ENCODE results near the gene RARRES2. TPM values are rescaled to one million over a fixed set of nuclear protein-coding genes. Genes with fewer than 3 reads are reported as not detected.

Gene RARRES2
- total and polyA plus RNA-seq, 2 of the 13 experiments (the other 11 are each of a cell fraction or from before 2014, with no cell fraction given) = 134 to 172 TPM

DNA sequence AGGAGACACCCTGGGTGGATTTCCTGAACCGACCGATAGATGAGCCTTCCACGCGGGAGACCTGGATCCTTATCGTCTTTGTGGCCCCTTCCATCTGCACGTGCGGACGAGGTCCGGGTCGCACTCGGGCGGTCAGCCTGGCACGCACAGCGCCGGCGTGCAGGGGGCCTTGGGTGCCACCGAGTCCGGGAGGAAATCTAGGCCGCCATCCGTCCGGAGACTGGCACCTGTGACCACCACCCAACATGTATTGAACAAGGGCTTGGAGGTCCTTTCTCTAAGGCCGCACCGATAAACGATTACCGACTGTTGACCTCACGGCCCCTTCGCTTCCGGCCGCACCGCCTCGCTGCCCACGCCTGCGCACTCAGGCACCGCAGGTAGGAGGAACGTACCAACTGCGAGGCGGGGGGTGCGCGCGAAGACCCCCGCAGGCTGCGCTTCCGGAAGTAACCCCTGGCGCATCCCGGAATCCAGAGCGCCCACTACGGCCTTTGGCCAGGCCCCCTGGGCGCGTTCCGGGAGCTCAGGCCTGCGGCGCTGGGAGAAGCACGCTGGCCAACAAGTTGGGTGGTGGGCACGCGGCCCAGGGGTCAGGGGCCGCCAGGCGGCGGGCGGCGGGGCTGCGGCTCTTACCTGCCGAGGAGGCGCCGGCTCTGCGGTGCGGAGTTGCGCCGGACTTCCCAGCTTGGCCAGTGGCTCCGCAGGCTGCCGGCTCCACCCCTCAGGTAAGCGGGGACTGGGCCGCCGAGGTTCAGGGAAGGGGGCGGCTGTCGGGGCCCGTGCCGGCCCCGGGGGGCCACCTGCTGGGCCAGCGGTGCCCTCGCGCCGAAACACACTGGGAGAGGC lies 18.4 kb downstream of the RARRES2 start, which contains the start of the genes ACTR3C and LRRC61 (continued):
- TF ChIP-seq NRL (CRISPR knock-in tag; IDR thresholded peaks at IDR 0.05; ENCODE audit: borderline replicate concordance) (peak; percentile 93), HNF4A (CRISPR knock-in tag; IDR thresholded peaks at IDR 0.05) (peak; percentile 66), SOX5 (CRISPR knock-in tag; IDR thresholded peaks at IDR 0.05; ENCODE audit: borderline replicate concordance) (peak; percentile 16; the same call in 1 of the 2 replicates), ZNF143 (CRISPR knock-in tag; IDR thresholded peaks at IDR 0.05) (peak; percentile 34; the same call in 1 of the 2 replicates), SP5 (CRISPR knock-in tag; IDR thresholded peaks at IDR 0.05; ENCODE audit: borderline replicate concordance, low read depth) (0 out of 2 replicates have a peak, but pooled peaks have one; percentile 41), JUND (CRISPR knock-in tag; IDR thresholded peaks at IDR 0.05) (no peak; the same call in 1 of the 2 replicates), HNF4G (IDR thresholded peaks at IDR 0.05; ENCODE audit: borderline replicate concordance, low read depth, low read length) (peak; percentile 50), HNF4G (CRISPR knock-in tag; IDR thresholded peaks at IDR 0.05; ENCODE audit: borderline replicate concordance, low read depth) (peak; percentile 83; the same call in 1 of the 2 replicates), HES4 (CRISPR knock-in tag; IDR thresholded peaks at IDR 0.05; ENCODE audit: borderline replicate concordance) (peak; percentile 93), ZNF777 (CRISPR knock-in tag; IDR thresholded peaks at IDR 0.05) (peak; percentile 76; the same call in 1 of the 2 replicates), ZIK1 (CRISPR knock-in tag; IDR thresholded peaks at IDR 0.05; ENCODE audit: borderline replicate concordance, low read depth) (peak; percentile 60), ZNF7 (CRISPR knock-in tag; IDR thresholded peaks at IDR 0.05) (no peak), SIN3A (IDR thresholded peaks at IDR 0.05; ENCODE audit: borderline replicate concordance, low read depth, low read length) (peak; percentile 75; the same call in 1 of the 2 replicates), ZNF839 (CRISPR knock-in tag; IDR thresholded peaks at IDR 0.05; ENCODE audit: borderline replicate concordance) (peak; percentile 96; the same call in 1 of the 2 replicates), RBM22 (optimal IDR thresholded peaks at IDR 0.05; ENCODE audit: low read length) (no peak), ZNF354B (CRISPR knock-in tag; IDR thresholded peaks at IDR 0.05) (no peak), POLR2A (IDR thresholded peaks at IDR 0.05; ENCODE audit: insufficient read depth in 1 of 2, low read depth in 2 of 2, low read length in 2 of 2) (peak; percentile 87 to 94)
- TF ChIP-seq, protein P1, sequence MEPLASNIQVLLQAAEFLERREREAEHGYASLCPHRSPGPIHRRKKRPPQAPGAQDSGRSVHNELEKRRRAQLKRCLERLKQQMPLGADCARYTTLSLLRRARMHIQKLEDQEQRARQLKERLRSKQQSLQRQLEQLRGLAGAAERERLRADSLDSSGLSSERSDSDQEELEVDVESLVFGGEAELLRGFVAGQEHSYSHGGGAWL (CRISPR knock-in tag; IDR thresholded peaks at IDR 0.05) = peak; percentile 63
- TF ChIP-seq, protein P2, sequence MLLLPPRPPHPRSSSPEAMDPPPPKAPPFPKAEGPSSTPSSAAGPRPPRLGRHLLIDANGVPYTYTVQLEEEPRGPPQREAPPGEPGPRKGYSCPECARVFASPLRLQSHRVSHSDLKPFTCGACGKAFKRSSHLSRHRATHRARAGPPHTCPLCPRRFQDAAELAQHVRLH (CRISPR knock-in tag; IDR thresholded peaks at IDR 0.05; ENCODE audit: borderline replicate concordance, low read depth) = peak; percentile 68; the same call in 1 of the 2 replicates
- TF ChIP-seq, protein P3, sequence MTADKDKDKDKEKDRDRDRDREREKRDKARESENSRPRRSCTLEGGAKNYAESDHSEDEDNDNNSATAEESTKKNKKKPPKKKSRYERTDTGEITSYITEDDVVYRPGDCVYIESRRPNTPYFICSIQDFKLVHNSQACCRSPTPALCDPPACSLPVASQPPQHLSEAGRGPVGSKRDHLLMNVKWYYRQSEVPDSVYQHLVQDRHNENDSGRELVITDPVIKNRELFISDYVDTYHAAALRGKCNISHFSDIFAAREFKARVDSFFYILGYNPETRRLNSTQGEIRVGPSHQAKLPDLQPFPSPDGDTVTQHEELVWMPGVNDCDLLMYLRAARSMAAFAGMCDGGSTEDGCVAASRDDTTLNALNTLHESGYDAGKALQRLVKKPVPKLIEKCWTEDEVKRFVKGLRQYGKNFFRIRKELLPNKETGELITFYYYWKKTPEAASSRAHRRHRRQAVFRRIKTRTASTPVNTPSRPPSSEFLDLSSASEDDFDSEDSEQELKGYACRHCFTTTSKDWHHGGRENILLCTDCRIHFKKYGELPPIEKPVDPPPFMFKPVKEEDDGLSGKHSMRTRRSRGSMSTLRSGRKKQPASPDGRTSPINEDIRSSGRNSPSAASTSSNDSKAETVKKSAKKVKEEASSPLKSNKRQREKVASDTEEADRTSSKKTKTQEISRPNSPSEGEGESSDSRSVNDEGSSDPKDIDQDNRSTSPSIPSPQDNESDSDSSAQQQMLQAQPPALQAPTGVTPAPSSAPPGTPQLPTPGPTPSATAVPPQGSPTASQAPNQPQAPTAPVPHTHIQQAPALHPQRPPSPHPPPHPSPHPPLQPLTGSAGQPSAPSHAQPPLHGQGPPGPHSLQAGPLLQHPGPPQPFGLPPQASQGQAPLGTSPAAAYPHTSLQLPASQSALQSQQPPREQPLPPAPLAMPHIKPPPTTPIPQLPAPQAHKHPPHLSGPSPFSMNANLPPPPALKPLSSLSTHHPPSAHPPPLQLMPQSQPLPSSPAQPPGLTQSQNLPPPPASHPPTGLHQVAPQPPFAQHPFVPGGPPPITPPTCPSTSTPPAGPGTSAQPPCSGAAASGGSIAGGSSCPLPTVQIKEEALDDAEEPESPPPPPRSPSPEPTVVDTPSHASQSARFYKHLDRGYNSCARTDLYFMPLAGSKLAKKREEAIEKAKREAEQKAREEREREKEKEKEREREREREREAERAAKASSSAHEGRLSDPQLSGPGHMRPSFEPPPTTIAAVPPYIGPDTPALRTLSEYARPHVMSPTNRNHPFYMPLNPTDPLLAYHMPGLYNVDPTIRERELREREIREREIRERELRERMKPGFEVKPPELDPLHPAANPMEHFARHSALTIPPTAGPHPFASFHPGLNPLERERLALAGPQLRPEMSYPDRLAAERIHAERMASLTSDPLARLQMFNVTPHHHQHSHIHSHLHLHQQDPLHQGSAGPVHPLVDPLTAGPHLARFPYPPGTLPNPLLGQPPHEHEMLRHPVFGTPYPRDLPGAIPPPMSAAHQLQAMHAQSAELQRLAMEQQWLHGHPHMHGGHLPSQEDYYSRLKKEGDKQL (CRISPR knock-in tag; IDR thresholded peaks at IDR 0.05; ENCODE audit: low read depth) = peak; percentile 43; the same call in 1 of the 2 replicates

Data from HepG2 (cell line).